HG03175 (cell line): ENCODE data around the gene SET.

ENCODE experiments used
- ATAC-seq: cut with Tn5 transposase; IDR thresholded peaks from one replicate; pipeline ENCODE4 v1.9.1; 2021; ENCODE audit warnings: mild to moderate bottlenecking, moderate library complexity; ENCODE audit not compliant: unreplicated experiment

The SET gene

GRCh38 chr9:128707446-128707845 lies 18.4 kb downstream of the SET start:
- no peak for ATAC-seq

- ATAC-seq = no peak
Observed at GRCh38 chr9:128712451-128713410, 23.7 kb downstream of the SET start.

- ATAC-seq = no peak
Observed at GRCh38 chr9:128713411-128713780, 24.4 kb downstream of the SET start.

GRCh38 chr9:128713941-128714573 lies 25.0 kb downstream of the SET start:
- ATAC-seq = no peak

GRCh38 chr9:128714586-128715435 lies 25.8 kb downstream of the SET start:
- no peak for ATAC-seq

- ATAC-seq = no peak
Observed at GRCh38 chr9:128715436-128715750, 26.4 kb downstream of the SET start.

- no peak for ATAC-seq
Observed at GRCh38 chr9:128716581-128717254, 27.7 kb downstream of the SET start.

- ATAC-seq = no peak
Observed at GRCh38 chr9:128718047-128718446, 29.0 kb downstream of the SET start.

GRCh38 chr9:128718475-128718874 lies 29.5 kb downstream of the SET start:
- ATAC-seq = no peak

- ATAC-seq = no peak
Observed at GRCh38 chr9:128719919-128720605, 31.0 kb downstream of the SET start.

- ATAC-seq = no peak
Observed at GRCh38 chr9:128720841-128721486, 31.9 kb downstream of the SET start.

GRCh38 chr9:128721487-128722010 lies 32.5 kb downstream of the SET start:
- no peak for ATAC-seq

GRCh38 chr9:128722380-128723351 lies 33.6 kb downstream of the SET start:
- no peak for ATAC-seq

GRCh38 chr9:128723352-128723865 lies 34.4 kb downstream of the SET start:
- ATAC-seq = no peak

GRCh38 chr9:128723866-128724743 lies 35.1 kb downstream of the SET start, which contains the start of gene ZDHHC12:
Gene ZDHHC12 (minus strand): TSS chr9:128724127. CDS start chr9:128724093, 34 bp downstream.
- ATAC-seq = peak; percentile 96

- ATAC-seq = no peak
Observed at GRCh38 chr9:128724744-128725211, 35.8 kb downstream of the SET start.
